CD8-positive, alpha-beta memory T cell (primary cell): ENCODE measurements around the gene TOM1L1. TPM values are rescaled to one million over a fixed set of nuclear protein-coding genes. Genes with fewer than 3 reads are reported as not detected.

Source experiments
- CTCF ChIA-PET: fragments of 350-600 bp; sonication (Branson Sonifier 250); formaldehyde crosslinking; loops from one replicate; lab custom pipeline; 2021; ENCODE audit warnings: antibody characterized with exemption; lab: Charles Lee
- POLR2A ChIA-PET: fragments of 350-600 bp; sonication (Branson Sonifier 250); formaldehyde crosslinking; loops from one replicate; lab custom pipeline; 2021; ENCODE audit warnings: antibody characterized with exemption; lab: Charles Lee
- DNase-seq, 5 donors: peaks; one replicate each; pipeline versions ENCODE4 v3.0.0 to v3.0.0-alpha.2; 2020 to 2022; ENCODE audit warnings: mixed read lengths in 1 of 5
- H3K27ac ChIP-seq: one replicate; pipeline ENCODE4 v1.7.0; 2013; ENCODE audit warnings: low read depth, mild to moderate bottlenecking, low read length, moderate library complexity
- H3K27me3 ChIP-seq: 2 replicates; pipeline ENCODE4 v1.7.0; 2013; ENCODE audit warnings: low read length, mild to moderate bottlenecking; ENCODE audit not compliant: insufficient read depth, poor library complexity, severe bottlenecking
- H3K36me3 ChIP-seq: 2 replicates; pipeline ENCODE4 v1.7.0; 2013; ENCODE audit warnings: mild to moderate bottlenecking, low read length, moderate library complexity; ENCODE audit not compliant: insufficient read depth
- H3K4me1 ChIP-seq: 2 replicates; pipeline ENCODE4 v1.7.0; 2013; ENCODE audit warnings: mild to moderate bottlenecking, low read length, moderate library complexity; ENCODE audit not compliant: insufficient read depth
- H3K4me3 ChIP-seq: 2 replicates; pipeline ENCODE4 v1.7.0; 2013; ENCODE audit warnings: mild to moderate bottlenecking, low read length
- H3K9me3 ChIP-seq: 2 replicates; pipeline ENCODE4 v1.7.0; 2013; ENCODE audit warnings: mild to moderate bottlenecking, low read length
- H3K27ac Mint-ChIP-seq, 8 donors: one replicate each; pipeline ENCODE4 v1.8.0; 2020 to 2021; ENCODE audit warnings: mixed read lengths in 8 of 8, mild to moderate bottlenecking in 6 of 8, inconsistent platforms in 3 of 8, moderate library complexity in 3 of 8
- H3K27me3 Mint-ChIP-seq, 2 donors: one replicate each; pipeline ENCODE4 v1.8.0; 2020 to 2021; ENCODE audit warnings: mixed read lengths in 2 of 2, mild to moderate bottlenecking in 1 of 2, moderate library complexity in 1 of 2
- H3K36me3 Mint-ChIP-seq, 3 donors: one replicate each; pipeline ENCODE4 v1.8.0; 2020 to 2021; ENCODE audit warnings: mixed read lengths in 3 of 3, inconsistent platforms in 1 of 3, mild to moderate bottlenecking in 1 of 3
- H3K4me1 Mint-ChIP-seq, 3 donors: one replicate each; pipeline ENCODE4 v1.8.0; 2020 to 2021; ENCODE audit warnings: mixed read lengths in 3 of 3, inconsistent platforms in 1 of 3, mild to moderate bottlenecking in 1 of 3
- H3K4me3 Mint-ChIP-seq, 7 donors: one replicate each; pipeline ENCODE4 v1.8.0; 2020 to 2021; ENCODE audit warnings: mixed read lengths in 7 of 7, mild to moderate bottlenecking in 6 of 7, moderate library complexity in 4 of 7, inconsistent platforms in 2 of 7
- H3K9me3 Mint-ChIP-seq, 5 donors: one replicate each; pipeline ENCODE4 v1.8.0; 2020 to 2022; ENCODE audit warnings: mixed read lengths in 5 of 5, mild to moderate bottlenecking in 3 of 5, moderate library complexity in 2 of 5, inconsistent platforms in 1 of 5
- polyA plus RNA-seq: library from polyadenylated mRNA; unstranded; fragments of 300-500 nt; fragmentation: Illumina TruSeq; gene quantifications from one replicate; pipeline ENCODE4 v1.2.3, GENCODE V29; 2021
- total RNA-seq, 2 experiments: library from RNA; stranded (reverse); gene quantifications; one replicate each; pipeline ENCODE4 v1.2.3, GENCODE V29; 2021

TOM1L1 gene
- total and polyA plus RNA-seq, 3 experiments from 2014 or later: 0.33 TPM; not detected in 2

- Histone ChIP-seq H3K9me3 (no peaks in the 10 kb centered on the region), H3K4me1 (no peaks in the 10 kb centered on the region), H3K36me3 (no peaks in the 10 kb centered on the region), H3K27me3 (no peaks in the 10 kb centered on the region), H3K27ac (no peak overlapping the region), H3K4me3 (no peak overlapping the region)
- peaks cover 0 to 4% (median 0%) of the 10 kb centered on the region in 5 donors for H3K9me3 Mint-ChIP-seq
- peaks cover 0 to 2% (median 0%) of the 10 kb centered on the region in 3 donors for H3K36me3 Mint-ChIP-seq
- no peak overlapping the region for H3K4me3 Mint-ChIP-seq
- no peak for DNase-seq
- ChIA-PET POLR2A (no interaction called here), CTCF (interaction anchor here (1.8 kb wide), 1 partner anchor 8 kb away, joined by 6 read pairs; no protein-coding TSS in a partner anchor)
- no peak overlapping the region for H3K27ac Mint-ChIP-seq
- H3K27me3 Mint-ChIP-seq: no peaks in the 10 kb centered on the region
- peaks cover 0 to 2% (median 0%) of the 10 kb centered on the region in 3 donors for H3K4me1 Mint-ChIP-seq
Observed at GRCh38 chr17:54985476-54985875, 84.8 kb downstream of the TOM1L1 start.

- H3K4me1 ChIP-seq: no peaks in the 10 kb centered on the region
- no peaks in the 10 kb centered on the region for H3K27me3 ChIP-seq
- CTCF ChIA-PET: interaction anchor here (1.0 kb wide), 1 partner anchor 15 kb away, joined by 3 read pairs; no protein-coding TSS in a partner anchor
- no peaks in the 10 kb centered on the region for H3K9me3 Mint-ChIP-seq
- H3K27ac Mint-ChIP-seq: no peak overlapping the region
- no peak overlapping the region for H3K27ac ChIP-seq
- H3K4me1 Mint-ChIP-seq: no peaks in the 10 kb centered on the region
- no peak overlapping the region for H3K4me3 Mint-ChIP-seq
- no peak overlapping the region for H3K4me3 ChIP-seq
- no peaks in the 10 kb centered on the region for H3K9me3 ChIP-seq
- POLR2A ChIA-PET: no interaction called here
- H3K36me3 Mint-ChIP-seq: peaks cover 0 to 9% (median 5%) of the 10 kb centered on the region in 3 donors
- no peaks in the 10 kb centered on the region for H3K36me3 ChIP-seq
- H3K27me3 Mint-ChIP-seq: no peaks in the 10 kb centered on the region
- no peak for DNase-seq
Observed at GRCh38 chr17:54990118-54990517, 89.5 kb downstream of the TOM1L1 start.

- no peak for DNase-seq
- Histone ChIP-seq H3K36me3 (no peaks in the 10 kb centered on the region), H3K27ac (no peak overlapping the region), H3K27me3 (no peaks in the 10 kb centered on the region), H3K4me1 (no peaks in the 10 kb centered on the region), H3K4me3 (no peak overlapping the region), H3K9me3 (no peaks in the 10 kb centered on the region)
- POLR2A ChIA-PET: no interaction called here
- Mint-ChIP-seq H3K27ac (no peak overlapping the region), H3K36me3 (peaks cover 0 to 10% (median 5%) of the 10 kb centered on the region in 3 donors), H3K4me3 (no peak overlapping the region), H3K9me3 (no peaks in the 10 kb centered on the region), H3K4me1 (no peaks in the 10 kb centered on the region), H3K27me3 (no peaks in the 10 kb centered on the region)
- CTCF ChIA-PET: interaction anchor here (0.7 to 6.0 kb wide), 6 partner anchors 11 to 366 kb away, joined by 3 to 34 read pairs (median 10); no protein-coding TSS in a partner anchor
Observed at GRCh38 chr17:54991567-54991966, 90.9 kb downstream of the TOM1L1 start.

GRCh38 chr17:54992797-54993639 lies 92.4 kb downstream of the TOM1L1 start:
- no peaks in the 10 kb centered on the region for H3K9me3 Mint-ChIP-seq
- POLR2A ChIA-PET: interaction anchor here (1.0 kb wide), 1 partner anchor 19 kb away, joined by 3 read pairs; no protein-coding TSS in a partner anchor

GRCh38 chr17:54996441-54996840 lies 95.8 kb downstream of the TOM1L1 start:
- no peak overlapping the region for H3K27ac Mint-ChIP-seq
- CTCF ChIA-PET: interaction anchor here (6.0 kb wide), 1 partner anchor 352 kb away, joined by 34 read pairs; no protein-coding TSS in a partner anchor
- H3K27me3 Mint-ChIP-seq: no peaks in the 10 kb centered on the region
- Histone ChIP-seq H3K4me3 (no peak overlapping the region), H3K27me3 (no peaks in the 10 kb centered on the region), H3K4me1 (no peaks in the 10 kb centered on the region), H3K27ac (no peak overlapping the region), H3K9me3 (no peaks in the 10 kb centered on the region), H3K36me3 (no peaks in the 10 kb centered on the region)
- POLR2A ChIA-PET: no interaction called here
- H3K4me1 Mint-ChIP-seq: no peaks in the 10 kb centered on the region
- H3K9me3 Mint-ChIP-seq: no peaks in the 10 kb centered on the region
- no peak overlapping the region for H3K4me3 Mint-ChIP-seq
- DNase-seq: no peak
- peaks cover 0 to 19% (median 10%) of the 10 kb centered on the region in 3 donors for H3K36me3 Mint-ChIP-seq

More at GRCh38 chr17:54992797-54993639, 92.4 kb downstream of the TOM1L1 start:
- DNase-seq: peak in 2 of 5 donors; percentile 37 to 39
- Mint-ChIP-seq H3K4me1 (no peaks in the 10 kb centered on the region), H3K27ac (no peak overlapping the region), H3K27me3 (no peaks in the 10 kb centered on the region), H3K36me3 (peaks cover 0 to 10% (median 5%) of the 10 kb centered on the region in 3 donors), H3K4me3 (no peak overlapping the region)
- Histone ChIP-seq H3K27ac (no peak overlapping the region), H3K4me3 (no peak overlapping the region), H3K36me3 (no peaks in the 10 kb centered on the region), H3K4me1 (no peaks in the 10 kb centered on the region), H3K9me3 (no peaks in the 10 kb centered on the region), H3K27me3 (no peaks in the 10 kb centered on the region)
- CTCF ChIA-PET: interaction anchor here (0.8 to 6.0 kb wide), 12 partner anchors 9 to 521 kb away, joined by 3 to 34 read pairs (median 8); no protein-coding TSS in a partner anchor

GRCh38 chr17:55002458-55002857 lies 101.8 kb downstream of the TOM1L1 start:
- no peak overlapping the region for H3K27ac Mint-ChIP-seq
- H3K4me3 Mint-ChIP-seq: no peak overlapping the region
- peaks cover 0 to 12% (median 5%) of the 10 kb centered on the region in 3 donors for H3K36me3 Mint-ChIP-seq
- no peak overlapping the region for H3K27ac ChIP-seq
- DNase-seq: no peak
- no peaks in the 10 kb centered on the region for H3K9me3 ChIP-seq
- ChIA-PET CTCF (interaction anchor here (2.7 kb wide), 1 partner anchor 10 kb away, joined by 12 read pairs; no protein-coding TSS in a partner anchor), POLR2A (no interaction called here)
- H3K36me3 ChIP-seq: no peaks in the 10 kb centered on the region
- H3K4me1 ChIP-seq: no peaks in the 10 kb centered on the region
- H3K27me3 ChIP-seq: no peaks in the 10 kb centered on the region
- no peaks in the 10 kb centered on the region for H3K9me3 Mint-ChIP-seq
- H3K4me1 Mint-ChIP-seq: no peaks in the 10 kb centered on the region
- H3K27me3 Mint-ChIP-seq: no peaks in the 10 kb centered on the region
- H3K4me3 ChIP-seq: no peak overlapping the region

GRCh38 chr17:55004484-55004883 lies 103.8 kb downstream of the TOM1L1 start:
- no peaks in the 10 kb centered on the region for H3K27me3 ChIP-seq
- H3K4me3 Mint-ChIP-seq: no peak overlapping the region
- H3K36me3 Mint-ChIP-seq: peaks cover 0 to 22% (median 11%) of the 10 kb centered on the region in 3 donors
- no peaks in the 10 kb centered on the region for H3K9me3 ChIP-seq
- no peak overlapping the region for H3K4me3 ChIP-seq
- H3K27ac ChIP-seq: no peak overlapping the region
- H3K36me3 ChIP-seq: no peaks in the 10 kb centered on the region
- H3K27me3 Mint-ChIP-seq: no peaks in the 10 kb centered on the region
- no peak for DNase-seq
- H3K4me1 ChIP-seq: no peaks in the 10 kb centered on the region
- POLR2A ChIA-PET: no interaction called here
- no peaks in the 10 kb centered on the region for H3K9me3 Mint-ChIP-seq
- peak overlapping the region in 1 of 8 donors; percentile 41 for H3K27ac Mint-ChIP-seq
- no peaks in the 10 kb centered on the region for H3K4me1 Mint-ChIP-seq
- CTCF ChIA-PET: no interaction called here

GRCh38 chr17:55005520-55005919 lies 104.9 kb downstream of the TOM1L1 start:
- Mint-ChIP-seq H3K27ac (no peak overlapping the region), H3K36me3 (peaks cover 0 to 16% (median 8%) of the 10 kb centered on the region in 3 donors), H3K9me3 (no peaks in the 10 kb centered on the region), H3K4me3 (no peak overlapping the region), H3K4me1 (no peaks in the 10 kb centered on the region), H3K27me3 (no peaks in the 10 kb centered on the region)
- Histone ChIP-seq H3K36me3 (no peaks in the 10 kb centered on the region), H3K9me3 (no peaks in the 10 kb centered on the region), H3K27ac (no peak overlapping the region), H3K4me3 (no peak overlapping the region), H3K4me1 (no peaks in the 10 kb centered on the region), H3K27me3 (no peaks in the 10 kb centered on the region)
- no peak for DNase-seq
- ChIA-PET POLR2A (no interaction called here), CTCF (interaction anchor here (0.7 kb wide), 2 partner anchors 11 to 16 kb away, joined by 3 read pairs; no protein-coding TSS in a partner anchor)
